Stimulated activated CD8-positive, alpha-beta memory T cell treated with anti-CD3 and anti-CD28 coated beads, Interleukin-12 subunit alpha, Interleukin-12 subunit beta, amount 100 ng/mL, for 24 hours (primary cell): ENCODE measurements around the gene CAMK1D.
"Not testable (repeated sequence)": the region's sequence is repeated elsewhere in the genome, so short reads cannot be mapped to it uniquely, and the experiment has no call there.

ENCODE experiments used
- DNase-seq: peaks from one replicate; pipeline ENCODE4 v3.0.0-alpha.2; 2020; ENCODE audit errors: extremely low read depth

Gene CAMK1D

DNA sequence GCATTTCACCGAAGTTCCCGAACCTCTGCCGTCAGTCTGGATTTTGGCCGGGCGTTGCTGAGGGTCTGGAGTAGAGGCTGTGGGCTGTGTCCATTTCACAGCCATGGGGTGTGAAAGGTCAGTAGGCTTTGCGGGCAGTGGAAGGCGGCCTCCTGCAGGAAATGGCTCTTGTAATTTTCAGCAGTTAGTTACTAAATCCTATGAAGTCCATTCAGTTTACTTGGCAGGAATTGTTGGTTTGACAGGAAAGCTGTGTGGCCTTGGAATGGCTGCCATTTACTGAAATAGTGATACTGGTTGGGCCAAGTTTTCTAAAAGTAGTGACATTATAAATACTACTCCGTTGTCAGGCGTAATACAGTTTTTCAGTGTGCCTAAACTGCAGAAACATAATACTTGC lies 348.4 kb downstream of the CAMK1D start:
- DNase-seq, result no peak

DNA sequence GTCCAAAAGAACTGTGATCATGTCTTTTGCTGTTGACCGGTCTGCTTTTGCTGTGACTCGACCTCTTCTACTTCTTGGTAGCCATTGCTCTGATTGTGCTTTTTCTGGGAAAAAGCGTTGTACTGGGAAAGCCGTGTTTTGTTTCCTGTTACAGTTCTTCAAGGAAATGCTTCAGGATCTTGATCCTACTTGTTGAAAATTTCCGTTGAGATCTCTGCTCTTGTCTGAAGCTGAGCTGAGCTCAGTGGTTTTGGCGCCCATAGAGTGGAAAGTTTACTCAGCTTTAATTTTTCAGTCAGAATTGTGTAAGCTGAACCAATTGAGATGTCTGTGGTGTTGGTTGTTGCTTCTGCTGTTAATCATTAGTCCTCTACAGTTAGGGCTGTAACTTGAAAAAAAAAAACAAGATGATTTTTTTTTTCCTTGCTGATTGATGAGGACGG lies 349.9 kb downstream of the CAMK1D start:
- DNase-seq, result no peak

DNA sequence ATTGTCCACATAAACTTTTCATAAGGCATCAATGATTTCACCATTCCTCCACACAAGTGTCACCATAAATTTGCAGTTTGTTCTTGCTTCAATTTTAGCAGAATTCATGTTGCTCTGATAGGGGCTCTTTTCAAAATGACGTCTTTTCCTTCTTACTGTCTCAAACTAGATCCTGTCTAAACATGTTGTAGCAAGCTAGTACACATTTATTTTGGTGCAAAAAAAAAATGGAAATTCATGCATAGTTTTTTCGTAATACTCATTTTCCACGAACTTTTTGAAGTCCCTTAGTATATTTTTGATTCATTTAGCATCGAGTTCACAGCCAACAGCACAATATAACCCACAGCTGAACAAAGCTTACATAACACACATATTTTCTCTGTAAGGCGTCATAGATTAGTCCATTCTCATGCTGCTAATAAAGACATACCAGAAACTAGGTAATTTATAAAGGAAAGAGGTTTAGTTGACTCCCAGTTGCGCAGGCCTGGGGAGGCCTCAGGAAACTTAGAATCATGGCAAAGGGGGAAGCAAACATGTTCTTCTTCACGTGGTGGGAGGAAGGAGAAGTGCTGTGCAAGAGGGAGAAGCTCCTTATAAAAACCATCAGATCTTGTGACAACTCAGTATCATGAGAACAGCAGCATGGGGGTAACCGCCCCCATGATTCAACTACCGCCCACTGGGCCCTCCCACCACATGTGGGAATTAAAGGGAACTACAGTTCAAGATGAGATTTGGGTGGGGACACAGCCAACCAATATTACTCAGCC lies 350.6 kb downstream of the CAMK1D start:
- no peak for DNase-seq

DNA sequence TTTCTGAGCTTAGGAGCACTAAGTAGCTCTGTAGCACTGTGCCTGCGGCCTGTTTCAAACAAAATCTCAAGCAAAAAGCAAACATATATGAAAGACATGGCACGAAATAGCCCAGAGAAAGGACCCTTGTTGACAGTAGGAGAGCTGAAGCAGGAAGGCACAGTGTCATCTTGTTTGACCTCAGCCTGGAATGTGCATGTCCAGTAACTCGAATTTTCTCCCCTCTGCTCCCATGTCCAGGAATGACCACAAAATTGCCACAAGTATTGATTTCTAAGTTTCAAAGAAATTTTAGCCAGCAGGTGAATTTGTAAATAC lies 351.2 kb downstream of the CAMK1D start:
- DNase-seq, result no peak

DNA sequence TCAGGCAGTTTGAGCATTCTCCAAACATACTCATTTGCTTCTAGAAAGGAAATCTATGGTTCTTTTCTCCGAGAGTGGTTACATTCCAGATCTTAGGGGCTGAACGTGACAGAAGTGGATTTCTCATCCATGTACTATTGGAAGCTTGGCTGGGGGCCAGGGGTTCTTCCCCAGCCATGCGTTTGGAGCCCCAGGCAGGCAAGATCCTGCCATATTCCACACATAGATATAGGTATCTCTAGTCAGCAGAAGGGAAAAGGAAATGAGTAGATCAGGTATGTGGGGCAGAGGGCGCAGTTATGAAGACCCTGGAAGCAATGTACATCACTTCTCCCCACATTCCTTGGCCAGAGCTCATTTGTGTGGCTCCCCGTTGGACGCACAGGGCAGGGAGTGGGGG lies 352.3 kb downstream of the CAMK1D start:
- no peak for DNase-seq

DNA sequence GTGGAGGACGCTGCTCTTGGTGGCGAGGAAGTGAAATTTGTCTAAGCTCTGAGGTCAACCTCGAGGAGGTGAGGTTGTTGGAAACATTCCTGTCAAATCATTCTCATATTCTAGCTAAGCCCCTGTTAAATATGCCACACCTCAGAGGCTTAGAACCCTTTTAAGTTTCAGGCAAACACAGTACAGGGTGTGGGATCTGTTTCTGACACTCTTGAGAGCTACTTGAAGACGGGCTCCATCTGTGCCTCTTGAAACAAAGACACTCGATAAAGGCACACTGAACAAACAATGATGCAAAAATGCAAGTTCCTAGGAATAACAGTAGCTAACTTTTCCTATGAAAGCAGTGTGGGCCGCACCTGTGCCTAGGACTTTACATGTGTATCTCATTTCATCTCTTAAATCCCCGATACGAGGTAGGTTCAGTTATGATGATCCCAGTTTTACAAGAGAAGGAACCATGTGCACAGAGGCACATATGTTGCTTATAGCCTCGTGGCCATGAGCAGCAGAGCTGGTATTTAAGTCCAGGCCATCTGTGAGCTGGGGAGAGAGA lies 352.9 kb downstream of the CAMK1D start:
- no peak for DNase-seq

DNA sequence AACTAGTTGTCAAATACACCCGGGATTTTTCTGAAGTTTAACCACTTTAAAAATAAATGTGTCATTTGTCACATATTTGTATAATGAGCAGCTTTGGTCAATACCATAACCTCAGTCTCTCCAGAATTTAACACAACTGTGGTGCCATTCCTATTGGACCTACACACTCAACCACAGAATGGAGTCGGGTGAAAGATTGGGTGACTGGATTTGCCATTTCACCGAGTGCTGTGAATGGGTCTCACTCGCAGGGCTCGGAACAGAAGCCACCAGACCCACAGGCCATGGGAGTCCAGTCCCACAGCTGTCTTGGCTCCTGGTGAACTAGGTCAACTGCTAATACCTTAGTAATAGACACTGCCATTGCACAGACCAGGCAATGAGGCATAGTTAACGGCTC lies 353.8 kb downstream of the CAMK1D start:
- DNase-seq, result no peak

DNA sequence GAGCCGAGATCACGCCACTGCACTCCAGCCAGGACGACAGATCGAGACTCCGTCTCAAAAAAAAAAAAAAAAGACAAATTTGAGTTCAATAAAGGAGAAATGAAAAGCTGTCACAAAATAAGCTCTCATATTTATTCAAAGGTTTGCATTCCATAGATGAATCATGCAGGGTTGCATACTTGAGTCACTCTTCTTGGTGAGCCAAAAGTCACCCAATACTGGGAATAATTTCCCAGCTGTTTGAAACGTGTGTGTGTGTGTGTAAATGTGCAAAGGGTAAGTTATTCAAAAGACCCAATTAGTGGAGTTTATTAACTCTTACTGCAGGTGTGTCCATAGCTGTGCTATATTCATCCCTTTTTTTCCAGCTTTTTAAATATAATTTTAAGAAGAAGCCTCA lies 354.5 kb downstream of the CAMK1D start:
- no peak for DNase-seq

DNA sequence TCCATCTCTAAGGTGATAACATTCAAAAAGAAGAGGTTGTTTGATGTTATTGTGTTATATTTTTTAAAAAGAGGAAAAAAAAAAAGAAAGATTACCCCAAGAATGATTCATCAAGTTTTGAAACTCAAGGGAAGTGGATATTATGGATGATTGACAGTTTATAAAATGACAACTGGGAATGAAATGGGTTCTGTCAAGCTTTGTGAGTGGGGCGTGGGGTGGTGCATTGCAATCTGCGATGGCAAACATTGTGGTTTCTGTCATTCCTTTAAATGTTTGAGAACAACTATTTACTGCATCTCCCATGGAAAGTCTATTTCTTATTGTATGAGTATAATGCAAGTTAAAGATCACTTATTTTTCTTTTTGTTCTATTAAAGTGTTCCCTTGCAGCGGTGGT lies 355.1 kb downstream of the CAMK1D start:
- no peak for DNase-seq

DNA sequence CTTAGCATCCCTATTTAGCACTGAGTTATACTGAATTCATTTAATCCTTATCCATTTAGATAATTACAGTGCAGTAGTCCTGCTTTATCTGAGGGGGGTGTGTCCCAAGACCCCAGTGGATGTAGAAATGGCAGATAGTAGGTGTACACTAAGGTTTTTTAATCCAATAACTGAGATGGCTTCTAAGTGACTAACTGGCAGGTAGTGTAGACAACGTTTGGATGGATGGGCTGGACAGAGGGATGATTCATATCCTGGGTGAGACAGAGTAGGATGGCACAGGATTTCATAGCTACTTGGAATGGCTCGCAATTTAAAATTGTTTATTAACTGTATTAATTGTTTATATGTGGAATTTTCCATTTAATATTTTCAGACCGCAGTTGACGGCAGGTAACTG lies 356.6 kb downstream of the CAMK1D start:
- no peak for DNase-seq

DNA sequence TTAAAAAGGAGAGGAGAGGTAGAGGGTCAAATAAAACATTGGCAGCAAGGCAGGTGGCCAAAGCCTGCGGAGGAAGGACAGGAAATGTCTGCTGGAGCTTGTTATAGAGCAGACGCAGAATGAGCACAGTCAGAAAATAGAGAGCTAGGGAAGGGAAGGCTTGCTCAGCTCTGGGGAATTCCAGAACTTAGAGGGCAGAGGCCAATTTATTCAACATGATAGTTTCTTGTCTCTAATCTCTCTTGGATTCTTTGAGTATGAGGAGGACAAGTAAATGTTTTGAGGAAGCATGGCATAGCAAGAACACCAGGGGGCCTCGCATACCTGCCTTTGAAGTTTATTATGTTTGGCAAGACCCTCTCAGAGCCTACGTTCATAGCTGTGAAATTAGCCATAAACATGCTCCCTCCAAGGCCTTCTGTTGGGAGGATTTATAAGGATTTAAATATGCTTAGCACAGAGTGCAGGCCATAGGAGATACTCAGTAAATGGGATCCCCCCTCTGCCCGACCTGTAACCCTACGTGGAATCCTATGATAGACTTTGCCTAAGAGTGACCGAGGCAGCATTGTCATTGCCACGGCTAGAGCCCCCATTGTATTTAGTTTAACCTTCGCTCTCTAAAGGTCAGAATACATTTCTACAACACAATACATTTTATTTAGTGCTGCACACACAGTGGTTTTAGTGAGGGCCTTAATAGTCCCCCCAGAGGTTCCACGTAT lies 358.3 kb downstream of the CAMK1D start:
- DNase-seq, result no peak

DNA sequence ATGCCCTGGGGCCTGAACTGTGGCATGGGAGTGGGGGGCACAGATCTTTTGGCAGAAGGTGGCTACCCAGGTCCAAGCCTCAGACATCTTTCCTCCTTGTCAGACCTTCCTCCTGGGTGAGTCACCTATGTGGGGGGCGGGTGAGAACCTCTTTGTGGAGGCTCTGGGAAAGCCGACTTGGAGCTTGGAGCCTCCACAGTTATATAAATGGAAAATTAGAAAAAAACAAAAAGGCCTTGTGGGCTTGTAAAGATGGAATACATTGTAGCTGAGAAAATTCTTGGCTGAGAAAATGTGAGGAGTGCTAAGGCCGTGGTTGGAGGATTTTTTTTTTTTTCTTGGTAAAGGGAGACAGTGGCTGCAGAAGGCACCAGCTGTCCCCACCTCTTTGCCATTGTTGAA lies 359.7 kb downstream of the CAMK1D start:
- DNase-seq, result no peak

DNA sequence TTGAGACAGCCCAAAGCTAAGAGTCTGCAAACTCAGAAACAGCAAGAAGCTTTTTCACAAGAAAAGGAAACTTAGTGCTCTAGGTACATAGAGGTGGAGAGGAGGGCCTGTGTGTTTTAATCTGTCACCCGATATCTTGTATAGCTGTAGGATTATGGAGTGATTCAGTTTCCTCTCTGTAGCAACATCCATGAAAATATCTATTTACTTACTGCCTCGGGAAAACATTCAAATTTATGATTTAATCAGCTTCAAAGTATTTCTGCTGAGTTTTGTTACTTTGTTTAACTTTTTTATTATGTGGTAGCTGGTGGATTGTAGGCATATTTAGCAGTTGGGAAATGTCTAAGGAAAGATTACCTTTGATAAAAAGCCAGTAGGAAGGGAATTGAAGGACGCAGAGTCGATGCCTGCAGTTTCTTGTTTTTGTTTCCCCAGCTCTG lies 360.2 kb downstream of the CAMK1D start:
- no peak for DNase-seq

DNA sequence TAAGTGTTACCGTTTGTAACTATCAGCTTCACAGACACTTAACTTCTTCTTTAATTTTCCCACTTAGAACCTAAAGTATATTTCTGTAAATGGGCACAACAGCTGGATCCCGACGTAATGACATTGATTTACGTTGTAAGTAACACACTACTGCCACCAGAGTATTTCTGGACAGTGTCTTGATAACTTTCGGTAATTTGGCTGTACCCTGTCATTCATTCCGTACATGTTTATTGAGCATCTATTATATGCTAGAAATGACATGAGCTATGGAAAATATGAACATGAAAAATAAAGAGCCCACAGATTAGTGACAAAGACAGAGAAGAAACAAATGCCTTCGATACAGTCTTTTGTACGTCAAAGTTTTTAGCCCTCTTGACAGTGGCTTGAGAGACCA lies 360.8 kb downstream of the CAMK1D start:
- DNase-seq, result no peak

DNA sequence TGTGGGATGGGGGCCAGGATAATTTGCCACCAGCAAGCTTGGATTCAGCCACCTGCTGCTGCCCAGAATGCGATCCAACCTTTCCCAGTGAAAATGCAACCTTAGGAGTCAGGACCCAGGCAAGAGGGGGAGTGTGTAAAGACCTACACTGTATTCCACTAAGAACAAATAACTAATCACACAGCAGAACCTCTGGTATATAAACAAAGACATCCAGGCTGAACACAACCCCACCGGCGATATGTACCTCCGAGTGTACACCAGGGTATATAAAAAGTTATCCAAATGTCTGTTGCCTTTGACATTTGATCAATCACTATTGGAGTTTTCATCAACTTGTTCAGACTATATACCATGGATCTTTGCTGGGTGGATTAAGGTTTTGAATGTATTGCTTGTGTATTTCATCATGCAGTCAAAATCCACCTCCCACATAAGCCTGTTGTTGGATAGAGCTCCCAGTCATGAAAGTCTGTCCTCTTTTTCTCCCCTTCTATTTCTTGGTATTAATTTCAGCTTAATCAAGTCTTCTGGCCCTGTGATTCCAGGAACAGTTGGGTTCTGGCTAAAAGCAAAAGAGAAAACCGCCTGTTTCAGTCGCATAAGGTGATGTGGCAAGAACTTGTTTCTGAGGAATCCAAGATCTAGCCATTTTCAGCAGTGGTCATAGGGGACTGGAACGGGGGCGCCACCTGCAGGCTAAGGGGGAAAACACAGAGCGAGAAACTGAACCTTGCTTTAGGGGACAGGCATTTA lies 361.4 kb downstream of the CAMK1D start:
- peak; percentile 33 for DNase-seq

DNA sequence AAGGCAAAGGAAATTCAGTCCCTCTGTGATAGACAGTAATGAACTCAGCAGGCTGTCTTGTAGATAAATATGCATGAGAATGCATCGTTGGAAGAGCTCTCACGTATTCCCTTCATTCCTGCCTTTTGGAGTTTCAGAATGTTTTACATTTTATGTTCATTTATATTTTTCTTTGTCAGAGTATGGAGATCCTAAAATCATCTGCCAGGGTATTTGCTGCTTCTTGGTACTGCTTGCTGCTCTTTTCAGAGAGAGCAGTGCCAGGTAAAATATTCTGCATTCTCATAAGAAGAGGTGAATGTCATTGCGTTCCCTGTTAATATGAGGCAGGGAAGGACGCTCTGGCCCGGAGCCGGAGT lies 362.0 kb downstream of the CAMK1D start:
- no peak for DNase-seq

DNA sequence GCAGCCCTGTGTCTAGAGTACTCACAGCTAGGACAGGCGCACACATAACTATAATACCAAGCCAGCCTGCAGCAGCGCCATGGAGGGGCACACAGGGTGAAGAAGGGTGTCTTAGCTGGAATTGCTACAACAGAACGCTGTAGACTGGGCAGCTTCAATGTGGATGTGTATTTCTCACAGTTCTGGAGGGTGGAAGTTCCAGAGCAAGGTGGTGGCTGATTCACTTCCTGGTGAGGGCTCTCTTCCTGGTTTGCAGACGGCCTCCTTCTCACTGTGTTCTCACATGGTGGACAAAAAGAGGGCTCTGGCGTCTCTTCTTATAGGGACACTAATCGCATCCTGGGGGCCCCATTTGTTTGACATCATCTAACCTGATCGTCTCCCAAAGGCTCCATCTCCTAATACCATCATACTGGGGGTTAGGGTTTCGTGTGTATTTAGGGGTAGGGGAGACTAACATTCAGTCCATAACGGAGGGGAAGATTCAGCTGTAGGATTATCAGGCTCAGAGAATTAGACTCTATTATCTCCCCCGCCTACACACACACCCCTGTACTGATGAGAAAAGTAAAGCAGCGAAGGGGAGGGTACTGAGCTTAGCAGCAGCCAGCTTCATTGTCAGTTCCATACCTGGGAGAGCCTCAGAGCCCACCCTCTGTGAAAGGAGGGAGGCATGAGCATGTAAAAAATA lies 363.1 kb downstream of the CAMK1D start:
- no peak for DNase-seq

DNA sequence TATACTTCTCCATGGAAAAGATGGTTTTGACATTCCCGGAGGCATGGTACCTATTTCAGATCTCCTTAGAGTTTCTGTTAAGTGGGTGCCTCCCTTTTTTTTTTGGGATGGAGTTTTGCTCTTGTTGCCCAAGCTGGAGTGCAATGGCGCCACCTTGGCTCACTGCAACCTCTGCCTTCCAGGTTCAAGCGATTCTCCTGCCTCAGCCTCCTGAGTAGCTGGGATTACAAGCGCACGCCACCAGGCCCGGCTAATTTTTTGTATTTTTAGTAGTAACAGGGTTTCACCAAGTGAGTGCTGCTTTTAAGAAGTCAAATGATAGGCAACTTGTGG lies 363.6 kb downstream of the CAMK1D start:
- not testable (repeated sequence) for DNase-seq

DNA sequence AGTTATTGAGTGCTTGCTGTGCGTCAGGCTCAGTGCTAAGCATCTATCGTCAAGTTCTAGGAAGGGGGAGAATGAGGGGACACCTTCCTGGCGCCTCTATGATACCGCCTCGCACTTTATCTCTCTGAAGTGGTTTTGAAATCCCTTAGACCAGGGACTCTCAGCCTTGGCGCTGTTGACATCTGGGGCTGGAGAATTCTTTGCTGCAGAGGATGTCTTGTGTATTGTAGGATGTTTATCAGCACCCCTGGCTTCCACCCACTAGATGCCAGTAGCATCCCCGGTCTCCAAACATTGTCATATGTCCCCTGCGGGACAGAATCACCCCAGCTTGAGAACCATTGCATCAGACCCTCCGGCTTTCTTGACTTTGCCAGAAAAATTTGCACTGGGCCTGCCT lies 366.7 kb downstream of the CAMK1D start:
- DNase-seq, result no peak

DNA sequence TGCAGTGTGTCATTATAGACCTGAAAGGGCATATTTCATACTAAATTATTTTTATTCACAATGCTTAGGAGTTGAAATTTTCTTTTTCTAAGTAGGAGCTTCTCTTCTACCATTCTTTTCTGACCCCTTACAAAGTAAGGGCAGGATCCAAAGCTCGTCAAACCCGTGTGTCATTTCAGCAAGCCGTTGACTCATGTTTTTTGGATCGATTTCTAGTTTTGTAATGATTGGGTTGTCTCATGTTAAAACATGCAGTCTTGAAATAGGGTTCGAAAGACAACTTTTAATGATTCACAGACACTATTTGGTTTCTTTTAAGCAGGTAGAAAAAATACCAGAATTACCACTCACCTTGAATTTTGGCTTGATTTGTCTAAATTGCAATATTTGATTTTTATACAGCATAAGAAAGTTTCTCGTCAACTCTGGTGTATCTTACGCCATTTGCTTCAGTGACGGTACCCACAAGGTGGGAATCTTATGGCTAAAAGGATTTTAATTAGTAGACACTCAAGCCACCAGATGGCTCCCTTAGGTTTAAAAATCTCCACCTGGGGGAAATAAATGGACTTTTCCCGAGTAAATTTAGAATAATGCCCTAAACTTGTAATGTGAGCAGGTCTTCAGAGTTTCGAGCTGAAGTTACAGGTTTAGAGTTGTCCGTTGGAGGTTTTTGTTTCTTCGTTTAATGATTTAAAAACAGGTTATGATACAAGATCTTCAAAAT lies 368.8 kb downstream of the CAMK1D start:
- no peak for DNase-seq

DNA sequence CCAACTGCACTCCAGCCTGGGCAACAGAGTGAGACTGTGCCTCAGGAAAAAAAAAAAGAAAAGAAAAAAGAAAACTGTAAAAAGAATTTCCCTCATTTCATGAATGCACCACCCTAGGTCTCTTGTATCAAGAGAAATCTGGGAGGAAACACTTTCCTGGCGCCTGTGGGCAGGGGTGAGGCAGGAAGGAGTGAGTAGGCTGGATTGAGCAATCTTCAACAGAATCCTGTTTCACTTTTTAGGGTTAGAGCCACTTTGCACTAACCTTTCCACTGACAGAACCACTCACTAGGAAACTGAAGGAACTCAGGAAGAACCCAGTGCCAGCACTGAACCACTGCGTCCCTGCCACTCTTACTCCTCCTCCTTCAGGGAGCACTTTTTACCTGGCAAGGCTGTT lies 370.0 kb downstream of the CAMK1D start:
- no peak for DNase-seq
